Measurements from ENCODE around the gene MARCKSL1. TPM values are rescaled to one million over a fixed set of nuclear protein-coding genes. Genes with fewer than 3 reads are reported as not detected.
"Not testable (repeated sequence)": the region's sequence is repeated elsewhere in the genome, so short reads cannot be mapped to it uniquely, and the experiment has no call there.

MARCKSL1 gene
- total RNA-seq, 2 donors from 2014 or later, result 144 to 243 TPM

GRCh38 chr1:32361308-32361673 lies 25.3 kb upstream of the MARCKSL1 start:
- Histone ChIP-seq H3K27ac (peak overlapping the region; percentile 76 to 81), H3K27me3 (replicated peaks; ENCODE audit: insufficient read depth) (no peaks in the 10 kb centered on the region), H3K4me1 (replicated peaks) (peaks cover 4% of the 10 kb centered on the region), H3K36me3 (no peaks in the 10 kb centered on the region), H3K4me3 (peak overlapping the region; percentile 30 to 41), H3K9me3 (no peaks in the 10 kb centered on the region)
- WGBS, result 47% methylated on average over 23 of the region's 35 CpGs
- DNase-seq (ENCODE audit: low spot score), result no peak
- intact Hi-C loops (cut with DNase I), result no loop called here
- TF ChIP-seq CTCF (IDR thresholded peaks at IDR 0.05), result no peak
- peak; percentile 31 for TF ChIP-seq POLR2AphosphoS5 (IDR thresholded peaks at IDR 0.05)

DNA sequence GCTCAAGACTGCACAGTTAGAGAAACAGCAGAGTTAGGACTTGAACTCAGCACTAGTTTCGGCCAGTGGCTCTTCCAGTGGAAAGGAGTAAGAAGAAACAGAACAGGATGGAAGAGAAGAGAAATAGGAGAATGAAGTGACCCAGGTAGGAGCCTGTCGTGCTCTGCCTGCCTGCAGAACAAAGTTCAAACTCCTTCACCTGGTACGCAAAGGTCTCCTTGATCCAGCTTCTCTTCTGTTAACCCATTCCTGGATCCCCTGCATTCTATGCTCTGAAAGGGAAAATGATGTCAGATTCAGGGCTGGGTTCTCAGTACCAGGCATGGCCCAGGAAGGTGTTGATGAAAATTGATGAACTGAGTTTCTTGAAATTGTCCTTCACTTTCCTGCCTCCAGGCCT lies 22.4 kb upstream of the MARCKSL1 start:
- no peaks in the 10 kb centered on the region for H3K36me3 ChIP-seq
- H3K27ac ChIP-seq, result no peak overlapping the region
- H3K4me1 ChIP-seq (replicated peaks), result peaks cover 4% of the 10 kb centered on the region
- H3K9me3 ChIP-seq, result no peaks in the 10 kb centered on the region
- DNase-seq (ENCODE audit: low spot score), result no peak
- intact Hi-C loops (cut with DNase I), result no loop called here
- 75% methylated on average over 3 of the region's 3 CpGs for WGBS
- TF ChIP-seq CTCF (IDR thresholded peaks at IDR 0.05) (no peak), POLR2AphosphoS5 (IDR thresholded peaks at IDR 0.05) (no peak), POLR2A (IDR thresholded peaks at IDR 0.05) (no peak)
- no peaks in the 10 kb centered on the region for H3K27me3 ChIP-seq (replicated peaks; ENCODE audit: insufficient read depth)
- H3K4me3 ChIP-seq, result no peak overlapping the region

DNA sequence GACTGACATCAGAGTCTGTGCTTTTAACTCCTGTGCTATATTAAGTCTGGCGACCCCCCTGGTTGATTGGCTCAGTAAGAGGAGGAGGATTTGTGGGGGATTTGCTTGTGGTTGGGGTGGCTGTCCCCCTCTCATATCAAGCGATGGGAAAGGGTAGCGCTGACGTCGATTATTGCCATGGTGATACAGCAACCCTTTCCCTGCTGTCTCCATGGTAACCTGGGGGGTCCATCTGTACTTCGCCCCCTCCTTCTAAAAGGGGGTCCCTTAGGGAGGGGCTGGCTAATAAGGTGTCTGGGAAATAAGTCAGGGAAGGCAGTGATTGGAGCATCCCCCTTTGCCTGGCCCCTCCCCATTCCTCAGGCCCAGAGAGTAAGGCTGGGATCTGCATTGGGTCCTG lies 21.6 kb upstream of the MARCKSL1 start:
- Histone ChIP-seq H3K9me3 (no peaks in the 10 kb centered on the region), H3K4me1 (replicated peaks) (peaks cover 4% of the 10 kb centered on the region), H3K27ac (no peak overlapping the region), H3K4me3 (no peak overlapping the region), H3K27me3 (replicated peaks; ENCODE audit: insufficient read depth) (no peaks in the 10 kb centered on the region), H3K36me3 (no peaks in the 10 kb centered on the region)
- TF ChIP-seq CTCF (IDR thresholded peaks at IDR 0.05) (no peak), POLR2A (IDR thresholded peaks at IDR 0.05) (no peak), POLR2AphosphoS5 (IDR thresholded peaks at IDR 0.05) (no peak)
- intact Hi-C loops (cut with DNase I), result no loop called here
- no peak for DNase-seq (ENCODE audit: low spot score)
- 51% methylated on average over 6 of the region's 6 CpGs for WGBS

GRCh38 chr1:32356478-32356877 lies 20.4 kb upstream of the MARCKSL1 start:
- WGBS, result 95% methylated on average over 1 of the region's 1 CpG

DNA sequence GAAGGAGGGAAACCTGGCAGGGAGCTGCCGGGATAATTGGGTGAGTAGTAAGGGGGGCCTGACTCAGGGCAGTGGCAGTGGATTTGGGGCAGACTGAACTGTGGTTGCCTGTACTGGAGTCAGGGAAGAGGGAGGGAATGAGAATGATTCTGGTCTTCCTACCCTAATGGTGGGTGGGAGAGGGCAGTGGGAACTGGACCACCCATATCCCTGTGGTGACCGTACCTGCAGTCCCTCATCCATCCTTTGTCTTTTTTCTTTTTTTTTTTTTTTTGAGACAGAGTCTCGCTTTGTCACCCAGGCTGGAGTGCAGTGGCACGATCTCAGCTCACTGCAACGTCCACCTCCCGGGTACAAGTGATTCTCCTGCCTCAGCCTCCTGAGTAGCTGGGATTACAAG lies 19.7 kb upstream of the MARCKSL1 start:
- intact Hi-C loops (cut with DNase I); H3K27me3 ChIP-seq (replicated peaks; ENCODE audit: insufficient read depth); H3K27ac ChIP-seq; H3K4me3 ChIP-seq; H3K36me3 ChIP-seq; DNase-seq (ENCODE audit: low spot score); H3K4me1 ChIP-seq (replicated peaks); H3K9me3 ChIP-seq: not testable (repeated sequence)
- 93% methylated on average over 6 of the region's 6 CpGs for WGBS

More at GRCh38 chr1:32356478-32356877, 20.4 kb upstream of the MARCKSL1 start:
- H3K9me3 ChIP-seq, result no peaks in the 10 kb centered on the region
- TF ChIP-seq POLR2AphosphoS5 (IDR thresholded peaks at IDR 0.05) (no peak), POLR2A (IDR thresholded peaks at IDR 0.05) (no peak), CTCF (IDR thresholded peaks at IDR 0.05) (no peak)
- intact Hi-C loops (cut with DNase I), result no loop called here
- H3K27me3 ChIP-seq (replicated peaks; ENCODE audit: insufficient read depth), result no peaks in the 10 kb centered on the region
- DNase-seq (ENCODE audit: low spot score), result no peak
- H3K4me1 ChIP-seq (replicated peaks), result no peaks in the 10 kb centered on the region
- no peak overlapping the region for H3K27ac ChIP-seq
- H3K4me3 ChIP-seq, result no peak overlapping the region
- no peaks in the 10 kb centered on the region for H3K36me3 ChIP-seq
